Measurements from ENCODE around the gene WHRN.
A peak's percentile ranks its signal among the peaks of the same experiment; 100 is the strongest.

Gene WHRN

DNA sequence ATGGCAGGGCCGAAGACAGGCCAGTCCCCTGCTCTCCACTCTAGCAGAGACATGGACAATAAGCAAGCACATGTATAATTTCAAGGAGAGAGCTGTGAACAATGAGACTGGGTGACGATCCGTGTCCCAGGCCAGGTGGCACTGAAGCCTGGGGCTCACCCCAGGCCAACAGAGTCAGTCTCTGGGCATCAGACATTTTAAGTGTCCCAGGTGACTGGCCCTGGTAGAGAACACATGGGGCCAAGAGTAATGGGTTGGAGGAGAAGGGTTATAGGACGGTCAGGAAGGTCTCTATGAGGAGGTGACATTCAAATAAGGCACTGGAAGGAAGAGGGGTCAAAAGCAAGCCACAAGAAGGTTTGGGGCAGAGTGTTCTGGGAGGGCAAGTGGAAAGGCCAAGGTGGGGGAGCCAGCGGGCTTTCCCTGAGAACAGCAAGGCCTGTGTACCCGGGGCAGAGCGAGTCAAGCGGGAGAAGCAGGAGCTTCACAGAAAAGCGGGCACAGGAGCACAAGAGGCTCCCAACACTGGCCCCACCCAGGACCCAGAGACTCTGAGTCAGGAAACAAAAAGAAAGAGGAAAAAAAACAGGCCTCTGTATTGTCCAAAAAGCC lies 116.4 kb downstream of the WHRN start:
- H3K4me3 ChIP-seq (ENCODE audit: low read length): no peak overlapping the region
- TF ChIP-seq, protein P1, sequence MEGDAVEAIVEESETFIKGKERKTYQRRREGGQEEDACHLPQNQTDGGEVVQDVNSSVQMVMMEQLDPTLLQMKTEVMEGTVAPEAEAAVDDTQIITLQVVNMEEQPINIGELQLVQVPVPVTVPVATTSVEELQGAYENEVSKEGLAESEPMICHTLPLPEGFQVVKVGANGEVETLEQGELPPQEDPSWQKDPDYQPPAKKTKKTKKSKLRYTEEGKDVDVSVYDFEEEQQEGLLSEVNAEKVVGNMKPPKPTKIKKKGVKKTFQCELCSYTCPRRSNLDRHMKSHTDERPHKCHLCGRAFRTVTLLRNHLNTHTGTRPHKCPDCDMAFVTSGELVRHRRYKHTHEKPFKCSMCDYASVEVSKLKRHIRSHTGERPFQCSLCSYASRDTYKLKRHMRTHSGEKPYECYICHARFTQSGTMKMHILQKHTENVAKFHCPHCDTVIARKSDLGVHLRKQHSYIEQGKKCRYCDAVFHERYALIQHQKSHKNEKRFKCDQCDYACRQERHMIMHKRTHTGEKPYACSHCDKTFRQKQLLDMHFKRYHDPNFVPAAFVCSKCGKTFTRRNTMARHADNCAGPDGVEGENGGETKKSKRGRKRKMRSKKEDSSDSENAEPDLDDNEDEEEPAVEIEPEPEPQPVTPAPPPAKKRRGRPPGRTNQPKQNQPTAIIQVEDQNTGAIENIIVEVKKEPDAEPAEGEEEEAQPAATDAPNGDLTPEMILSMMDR (conservative IDR thresholded peaks at IDR 0.05; ENCODE audit: low read length): no peak

DNA sequence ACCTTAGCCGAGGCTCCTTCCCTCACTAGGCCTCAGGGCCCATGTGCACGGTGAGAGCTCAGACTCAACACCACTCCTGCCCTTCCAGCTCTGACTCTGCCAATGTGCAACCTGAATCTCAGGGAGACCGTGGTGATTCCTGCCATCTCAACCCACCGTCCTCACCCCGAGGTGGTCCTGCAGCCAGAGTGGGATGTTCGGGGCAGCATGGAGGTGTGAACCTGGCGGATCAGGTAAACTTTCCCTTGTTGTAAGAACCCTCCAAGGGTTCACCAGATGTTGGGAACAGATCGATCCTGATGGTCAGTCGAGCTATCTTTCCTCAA lies 117.0 kb downstream of the WHRN start:
- no peak for DNase-seq (ENCODE audit: low read depth)
- H3K4me3 ChIP-seq (ENCODE audit: low read length): peak overlapping the region; percentile 72

More for the DNA sequence above, 116.4 kb downstream of the WHRN start:
- no peak for DNase-seq (ENCODE audit: low read depth)

DNA sequence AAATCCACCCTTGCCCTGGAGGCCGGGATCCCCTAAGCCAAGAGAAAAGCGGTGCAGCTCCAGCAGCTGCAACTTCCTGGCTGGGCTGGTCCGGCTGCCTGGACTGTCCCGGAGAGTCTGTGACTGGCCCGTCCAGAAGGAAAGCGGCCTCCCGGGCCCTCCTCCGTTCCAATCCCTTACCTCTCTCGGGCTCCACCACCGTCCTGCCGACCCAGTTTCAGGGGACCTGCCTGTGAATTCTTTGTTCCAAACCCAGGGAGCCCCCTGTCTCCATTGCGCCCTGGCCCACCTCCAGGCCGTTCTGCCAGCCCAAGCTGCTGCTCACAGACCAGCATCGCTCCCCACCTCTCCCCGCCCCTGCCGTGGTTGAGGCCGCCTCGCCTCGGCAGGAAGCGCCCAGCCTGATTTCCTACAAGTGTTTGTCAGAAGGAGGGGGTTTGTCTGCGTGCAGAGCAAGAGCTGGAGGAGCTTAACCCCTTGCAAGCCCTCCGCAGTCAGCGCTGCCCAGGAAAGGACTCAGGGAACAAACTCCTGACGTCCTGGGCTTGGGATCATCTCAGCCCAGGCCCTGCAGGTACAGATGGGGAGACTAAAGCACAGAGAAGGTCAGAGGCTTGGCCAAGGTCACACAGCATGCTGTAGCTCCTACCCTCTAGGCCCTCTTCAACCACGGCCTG lies 117.5 kb downstream of the WHRN start, which contains the start of gene AKNA:
Gene AKNA (minus strand): TSS at position 303 of the 677 bp plus-strand sequence. CDS start 6,649 bp downstream, outside the sequence.
- peak within 1 kb of the TSS; percentile 72 for H3K4me3 ChIP-seq (ENCODE audit: low read length)
- peak; percentile 78 for DNase-seq (ENCODE audit: low read depth)
- TF ChIP-seq, protein P1 (conservative IDR thresholded peaks at IDR 0.05; ENCODE audit: low read length): no peak

More for the DNA sequence above, 117.0 kb downstream of the WHRN start:
- TF ChIP-seq, protein P1 (conservative IDR thresholded peaks at IDR 0.05; ENCODE audit: low read length): no peak

DNA sequence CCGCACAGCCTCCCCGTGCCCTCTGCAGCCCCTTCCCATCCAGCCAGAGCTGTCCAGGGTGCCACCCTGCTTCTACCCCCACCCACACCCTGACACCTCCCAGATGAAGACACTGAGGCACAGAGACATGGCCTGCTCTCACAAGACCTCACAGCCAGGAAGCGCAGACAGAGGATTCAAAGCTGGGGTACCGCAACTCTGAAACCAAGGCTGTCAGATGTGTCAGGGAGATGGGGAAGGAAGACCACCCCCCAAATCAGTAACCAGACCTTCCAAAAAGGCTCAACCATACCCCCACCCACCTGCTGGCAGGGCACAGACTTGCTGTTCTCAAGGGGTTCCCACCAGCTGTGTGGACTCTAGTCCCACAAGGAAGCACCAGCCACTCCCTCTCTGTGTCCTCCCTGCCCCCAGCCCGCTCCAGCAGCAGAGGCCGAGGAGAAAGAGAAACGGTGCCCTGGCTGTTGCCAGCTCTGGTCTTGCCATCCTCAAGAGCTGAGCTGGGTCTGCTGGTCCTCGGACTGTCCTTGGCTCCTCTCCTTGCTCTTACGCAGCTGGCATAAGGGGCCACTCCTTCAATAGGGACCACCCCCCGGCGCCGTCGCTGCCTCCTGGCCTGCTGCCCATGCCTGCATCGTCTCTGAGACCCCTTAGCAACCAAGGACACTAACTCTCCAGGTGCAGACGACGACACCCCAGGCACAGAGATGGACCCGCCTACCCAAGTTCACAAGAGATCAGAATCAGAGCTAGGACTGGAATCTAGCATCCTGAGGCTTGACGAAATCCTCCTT lies 118.2 kb downstream of the WHRN start:
- DNase-seq (ENCODE audit: low read depth): no peak
- TF ChIP-seq, protein P1 (conservative IDR thresholded peaks at IDR 0.05; ENCODE audit: low read length): no peak

DNA sequence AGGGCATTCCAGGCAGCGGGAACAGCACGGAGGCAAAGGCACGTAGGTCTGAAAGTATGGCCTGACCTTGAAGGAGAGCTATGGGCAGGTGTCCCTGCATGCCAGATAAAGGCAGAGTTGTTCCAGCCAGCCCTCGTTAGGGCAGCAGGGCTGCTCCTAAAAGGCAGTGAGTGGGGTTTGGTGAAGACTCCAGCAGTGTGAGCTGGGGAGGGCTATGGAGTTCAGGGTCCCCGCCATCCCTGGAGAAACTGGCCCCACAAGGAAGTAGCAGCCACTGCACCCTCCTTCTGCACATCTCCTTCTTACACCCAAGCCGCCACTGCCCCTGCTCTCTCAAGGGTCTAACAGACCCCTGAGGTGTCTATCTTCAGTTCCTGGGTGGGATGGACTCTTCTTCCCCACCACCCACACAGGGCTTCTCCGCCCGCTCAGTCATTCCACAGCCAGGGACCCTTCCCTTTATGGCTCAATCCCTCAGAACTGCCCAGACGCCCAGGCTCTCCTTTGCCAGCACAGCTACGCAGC lies 118.8 kb downstream of the WHRN start:
- TF ChIP-seq, protein P1 (conservative IDR thresholded peaks at IDR 0.05; ENCODE audit: low read length): no peak
- peak overlapping the region; percentile 72 for H3K4me3 ChIP-seq (ENCODE audit: low read length)
- DNase-seq (ENCODE audit: low read depth): no peak

More for the DNA sequence above, 118.2 kb downstream of the WHRN start:
- peak overlapping the region; percentile 72 for H3K4me3 ChIP-seq (ENCODE audit: low read length)

DNA sequence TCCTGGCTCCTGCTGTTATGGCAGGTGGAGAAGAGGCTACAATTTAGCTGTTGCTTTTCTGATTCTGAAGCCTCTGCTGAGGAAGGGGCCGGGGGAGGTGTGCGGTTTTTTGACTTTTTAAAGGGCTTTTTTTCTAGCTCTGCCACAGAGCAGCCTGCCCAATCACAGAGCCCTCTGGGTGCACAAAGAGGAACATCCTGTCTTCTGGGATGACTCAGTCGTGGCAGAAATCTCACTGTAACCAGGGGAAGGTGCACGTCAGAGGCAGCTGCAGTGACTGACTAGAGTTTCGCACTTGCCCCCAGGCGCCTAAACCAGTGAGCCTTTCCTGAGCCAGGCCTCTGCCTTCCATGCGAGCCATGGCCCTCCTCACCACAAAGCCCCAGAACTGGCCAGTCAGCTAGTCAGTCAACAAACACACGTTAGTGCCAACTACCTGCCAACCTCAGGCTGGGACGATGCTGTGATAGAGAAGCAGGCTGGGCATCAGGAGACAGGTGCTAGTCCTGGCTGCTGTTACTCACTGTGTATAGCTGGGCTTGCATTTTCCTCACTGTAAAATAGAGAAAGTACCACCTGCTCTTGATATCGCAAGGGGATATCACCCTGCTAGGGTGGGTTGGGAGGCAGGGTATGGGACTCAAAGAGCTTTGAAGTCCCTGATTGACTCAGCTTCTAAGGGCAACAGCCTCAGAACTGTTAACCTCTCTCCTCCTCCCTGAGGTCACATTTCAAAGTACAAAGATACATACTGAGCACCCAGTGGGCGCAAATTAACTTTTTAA lies 119.7 kb downstream of the WHRN start:
- peak; percentile 83 for DNase-seq (ENCODE audit: low read depth)
- peak overlapping the region; percentile 72 for H3K4me3 ChIP-seq (ENCODE audit: low read length)
- TF ChIP-seq, protein P1 (conservative IDR thresholded peaks at IDR 0.05; ENCODE audit: low read length): no peak
